Large intestine (tissue), 3 donors: ENCODE results near the gene TMEM121. TPM values are rescaled to one million over a fixed set of nuclear protein-coding genes. Genes with fewer than 3 reads are reported as not detected.

Source experiments
- DNase-seq, 2 donors: peaks; one replicate each; pipeline versions ENCODE4 v3.0.0 to v3.0.0-alpha.2; 2013
- H3K27ac ChIP-seq: one replicate; pipeline ENCODE4 v1.5.1; 2013; ENCODE audit warnings: low read length
- H3K27me3 ChIP-seq: 2 replicates; pipeline ENCODE4 v1.6.1; 2013; ENCODE audit warnings: low read length; ENCODE audit not compliant: control insufficient read depth, insufficient read depth
- H3K36me3 ChIP-seq: 2 replicates; pipeline ENCODE4 v1.6.1; 2013; ENCODE audit warnings: low read length; ENCODE audit not compliant: control insufficient read depth, insufficient read depth
- H3K4me1 ChIP-seq: one replicate; pipeline ENCODE4 v1.6.1; 2013; ENCODE audit warnings: low read length; ENCODE audit not compliant: control insufficient read depth, insufficient read depth
- H3K4me3 ChIP-seq: one replicate; pipeline ENCODE4 v1.5.1; 2013; ENCODE audit warnings: low read length
- H3K9me3 ChIP-seq: one replicate; pipeline ENCODE4 v1.6.1; 2013; ENCODE audit warnings: mild to moderate bottlenecking, low read depth, low read length, moderate library complexity; ENCODE audit not compliant: control insufficient read depth
- WGBS: methylation state at CpG from one replicate; pipeline ENCODE4 v1.1.5; 2013; ENCODE audit warnings: low lambda C conversion rate; ENCODE audit not compliant: insufficient coverage; 5-methylcytosine and 5-hydroxymethylcytosine counted together
- polyA plus RNA-seq: library from polyadenylated mRNA; unstranded; fragments of 120-200 nt; gene quantifications from one replicate; pipeline ENCODE4 v1.2.1, GENCODE V29; 2013

Gene TMEM121
- polyA plus RNA-seq, 1 donor, result 3.0 TPM

GRCh38 chr14:105530285-105531087 lies 4.1 kb downstream of the TMEM121 start:
- Histone ChIP-seq H3K4me1 (peaks cover 20% of the 10 kb centered on the region), H3K36me3 (no peaks in the 10 kb centered on the region), H3K27ac (no peak overlapping the region), H3K27me3 (peaks cover 43% of the 10 kb centered on the region), H3K4me3 (no peak overlapping the region), H3K9me3 (peaks cover 7% of the 10 kb centered on the region)
- DNase-seq, result no peak
- 52% methylated on average over 4 of the region's 19 CpGs for WGBS

- H3K4me1 ChIP-seq, result peaks cover 20% of the 10 kb centered on the region
- no peak for DNase-seq
- no CpG with 5 or more reads among the region's 30 CpGs for WGBS
- peaks cover 36% of the 10 kb centered on the region for H3K27me3 ChIP-seq
- H3K4me3 ChIP-seq, result no peak overlapping the region
- H3K27ac ChIP-seq, result no peak overlapping the region
- no peaks in the 10 kb centered on the region for H3K36me3 ChIP-seq
- peaks cover 7% of the 10 kb centered on the region for H3K9me3 ChIP-seq
Measured at GRCh38 chr14:105531088-105531893, 4.9 kb downstream of the TMEM121 start.

DNA sequence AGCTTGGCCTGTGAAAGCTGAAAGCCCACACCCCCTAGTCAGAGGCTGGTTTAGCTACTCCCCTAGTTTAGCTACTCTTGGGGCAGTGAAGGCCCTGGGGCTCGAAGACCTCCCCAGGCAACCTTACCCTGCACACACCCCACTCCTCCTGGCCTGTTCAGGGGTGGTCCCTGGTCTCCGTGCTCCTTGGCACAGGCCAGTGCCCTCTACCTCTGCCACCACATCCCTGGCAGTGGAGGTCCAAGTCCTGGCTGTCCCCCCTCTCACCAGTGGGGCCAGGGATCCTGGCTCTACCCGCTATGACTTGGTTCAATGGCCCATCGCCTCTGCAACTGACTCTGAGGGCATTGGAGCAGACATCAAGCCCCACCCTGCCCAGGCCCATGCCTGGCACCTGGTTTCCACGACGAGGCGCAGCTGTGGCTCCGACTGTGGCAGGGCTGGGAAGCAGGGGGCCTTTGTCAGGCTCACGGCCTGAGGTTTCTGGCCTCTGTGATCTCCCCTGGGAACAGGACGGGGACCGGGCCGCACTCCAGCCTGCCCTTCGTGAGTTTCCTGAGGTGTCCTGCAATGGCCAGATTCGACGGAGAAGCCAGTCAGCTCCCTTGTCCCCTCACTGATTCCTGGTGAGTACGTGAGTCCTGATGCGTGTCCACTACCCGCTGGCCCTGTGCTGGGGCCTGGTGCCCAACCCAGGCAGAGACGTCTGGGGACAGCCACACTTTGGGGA lies 5.7 kb downstream of the TMEM121 start:
- Histone ChIP-seq H3K4me1 (peaks cover 19% of the 10 kb centered on the region), H3K27ac (no peak overlapping the region), H3K4me3 (no peak overlapping the region), H3K27me3 (peaks cover 31% of the 10 kb centered on the region), H3K9me3 (peaks cover 7% of the 10 kb centered on the region), H3K36me3 (no peaks in the 10 kb centered on the region)
- DNase-seq, result no peak
- no CpG with 5 or more reads among the region's 19 CpGs for WGBS

GRCh38 chr14:105532735-105533141 lies 6.4 kb downstream of the TMEM121 start:
- Histone ChIP-seq H3K9me3 (peaks cover 7% of the 10 kb centered on the region), H3K27me3 (peaks cover 25% of the 10 kb centered on the region), H3K4me1 (peaks cover 13% of the 10 kb centered on the region), H3K4me3 (no peak overlapping the region), H3K27ac (no peak overlapping the region), H3K36me3 (no peaks in the 10 kb centered on the region)
- WGBS, result 85% methylated on average over 2 of the region's 10 CpGs
- DNase-seq, result no peak

- H3K9me3 ChIP-seq, result peaks cover 7% of the 10 kb centered on the region
- H3K27me3 ChIP-seq, result peaks cover 20% of the 10 kb centered on the region
- WGBS, result no CpG with 5 or more reads among the region's 9 CpGs
- no peak for DNase-seq
- no peak overlapping the region for H3K27ac ChIP-seq
- H3K4me1 ChIP-seq, result peaks cover 10% of the 10 kb centered on the region
- no peaks in the 10 kb centered on the region for H3K36me3 ChIP-seq
- no peak overlapping the region for H3K4me3 ChIP-seq
Measured at GRCh38 chr14:105533391-105533790, 7.0 kb downstream of the TMEM121 start.

GRCh38 chr14:105533811-105534498 lies 7.6 kb downstream of the TMEM121 start:
- H3K9me3 ChIP-seq, result peaks cover 5% of the 10 kb centered on the region
- no CpG with 5 or more reads among the region's 21 CpGs for WGBS
- H3K27ac ChIP-seq, result no peak overlapping the region
- DNase-seq, result no peak
- no peak overlapping the region for H3K4me3 ChIP-seq
- peaks cover 8% of the 10 kb centered on the region for H3K4me1 ChIP-seq
- peaks cover 20% of the 10 kb centered on the region for H3K27me3 ChIP-seq
- no peaks in the 10 kb centered on the region for H3K36me3 ChIP-seq

DNA sequence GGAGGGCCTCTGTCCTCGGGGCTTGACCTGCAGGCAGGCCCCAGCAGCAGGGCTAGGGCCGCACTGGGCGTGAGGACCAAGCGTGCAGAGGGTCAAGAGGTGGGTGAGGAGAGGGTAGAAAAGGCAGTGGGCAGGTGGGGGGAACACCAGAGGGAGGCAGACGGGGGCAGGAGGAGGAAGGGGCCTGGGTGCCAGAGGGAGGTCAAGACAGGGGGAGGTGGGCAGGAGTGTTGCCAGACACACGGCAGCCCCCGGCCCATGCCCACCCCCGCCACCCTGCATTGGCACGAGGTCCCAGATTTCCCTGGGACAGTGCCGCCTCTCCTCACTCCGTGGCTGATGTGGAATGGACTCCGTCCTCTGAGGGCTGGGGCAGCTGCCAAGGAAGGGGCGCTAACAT lies 8.2 kb downstream of the TMEM121 start:
- DNase-seq, result no peak
- Histone ChIP-seq H3K4me1 (peaks cover 5% of the 10 kb centered on the region), H3K27ac (no peak overlapping the region), H3K36me3 (no peaks in the 10 kb centered on the region), H3K4me3 (no peak overlapping the region), H3K9me3 (no peaks in the 10 kb centered on the region), H3K27me3 (peaks cover 14% of the 10 kb centered on the region)
- no CpG with 5 or more reads among the region's 13 CpGs for WGBS

GRCh38 chr14:105536051-105536450 lies 9.7 kb downstream of the TMEM121 start:
- no peaks in the 10 kb centered on the region for H3K9me3 ChIP-seq
- H3K4me3 ChIP-seq, result no peak overlapping the region
- peaks cover 2% of the 10 kb centered on the region for H3K27me3 ChIP-seq
- H3K27ac ChIP-seq, result no peak overlapping the region
- no peak for DNase-seq
- H3K36me3 ChIP-seq, result no peaks in the 10 kb centered on the region
- no CpG with 5 or more reads among the region's 7 CpGs for WGBS
- no peaks in the 10 kb centered on the region for H3K4me1 ChIP-seq

DNA sequence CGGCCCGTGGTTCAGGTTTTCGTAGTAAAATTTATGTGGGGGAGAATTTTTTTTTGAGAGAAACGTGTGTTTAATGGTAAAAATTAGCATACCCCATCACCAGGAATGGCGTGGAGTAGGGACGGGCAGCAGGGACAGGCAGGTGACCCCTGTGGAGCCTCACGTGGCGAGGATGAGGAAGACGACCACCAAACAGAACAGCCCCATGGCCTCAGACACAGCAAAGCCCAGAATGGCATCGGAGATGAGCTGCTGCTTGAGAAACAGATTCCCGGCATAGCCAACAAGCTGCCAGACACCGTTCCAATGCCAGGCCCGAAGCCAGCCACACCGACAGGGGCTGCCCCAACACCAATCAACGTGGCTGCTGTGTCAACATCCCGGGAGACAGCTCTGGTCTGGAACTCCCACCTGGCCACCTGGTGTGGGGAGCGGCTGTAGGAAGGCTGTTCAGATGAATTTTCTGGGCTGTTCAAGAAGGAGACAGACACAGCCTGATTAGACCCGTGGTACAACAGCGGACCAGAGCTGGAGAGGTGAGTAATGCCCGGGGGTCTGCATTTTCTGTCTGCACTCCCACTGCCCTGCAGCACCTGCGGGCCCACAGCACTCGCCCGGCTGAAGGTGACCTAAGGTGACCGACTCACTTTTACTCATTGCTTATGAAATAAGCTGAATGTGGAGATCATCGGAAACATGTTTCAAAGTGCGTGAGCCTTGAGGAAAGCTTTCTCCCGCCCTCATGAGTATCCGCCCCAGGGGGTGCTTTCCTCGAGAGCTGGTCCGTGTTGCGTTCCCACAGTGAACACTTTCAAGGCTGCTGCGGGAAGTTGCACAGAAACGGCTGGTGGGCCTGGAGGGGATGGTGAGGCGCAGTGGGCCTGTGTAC lies 10.6 kb downstream of the TMEM121 start:
- Histone ChIP-seq H3K27ac (no peak overlapping the region), H3K27me3 (peaks cover 2% of the 10 kb centered on the region), H3K9me3 (no peaks in the 10 kb centered on the region), H3K4me1 (no peaks in the 10 kb centered on the region), H3K4me3 (no peak overlapping the region), H3K36me3 (no peaks in the 10 kb centered on the region)
- WGBS, result no CpG with 5 or more reads among the region's 34 CpGs
- DNase-seq, result no peak
